ENCODE results near the gene CBLIF. TPM values are rescaled to one million over a fixed set of nuclear protein-coding genes. Genes with fewer than 3 reads are reported as not detected.

CBLIF gene
- total RNA-seq, 1 experiment from 2014 or later = not detected

DNA sequence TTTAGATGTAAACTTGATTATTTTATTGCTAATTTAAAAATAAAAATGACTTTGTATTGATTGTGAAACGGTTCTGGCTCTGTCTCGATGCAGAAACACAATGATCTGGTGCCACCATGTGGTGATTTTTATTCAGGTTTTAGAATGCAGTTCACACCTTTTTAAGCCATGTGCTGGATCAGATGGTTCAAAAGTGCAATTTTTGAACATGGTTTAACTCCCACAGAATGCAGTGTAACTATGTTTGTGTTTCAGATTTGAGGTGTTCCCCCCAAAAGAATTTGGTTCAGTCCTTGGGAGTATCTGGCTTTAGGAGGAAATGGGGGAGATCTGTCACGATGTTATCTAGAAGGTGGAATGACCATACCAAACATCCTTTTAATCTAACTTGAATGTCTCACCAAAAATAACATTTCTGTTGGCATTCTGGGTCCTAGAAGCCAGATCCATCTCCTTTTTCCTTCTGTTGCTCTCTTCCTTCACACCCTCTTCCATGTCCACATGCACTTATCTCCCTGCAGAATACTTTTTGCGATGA is 42.6 kb downstream of the CBLIF start:
- peaks cover 8% of the 10 kb centered on the region; the same call in 1 of the 2 replicates for H3K36me3 ChIP-seq (ENCODE audit: control insufficient read depth, insufficient read depth, low read length)
- H3K4me3 ChIP-seq (ENCODE audit: low read depth, low read length) = no peak overlapping the region
- DNase-seq = peak in 1 of 2 experiments; percentile 68
- no peaks in the 10 kb centered on the region for H3K27me3 ChIP-seq (replicated peaks; ENCODE audit: control insufficient read depth, insufficient read depth, low read length)
- TF ChIP-seq, protein P1, sequence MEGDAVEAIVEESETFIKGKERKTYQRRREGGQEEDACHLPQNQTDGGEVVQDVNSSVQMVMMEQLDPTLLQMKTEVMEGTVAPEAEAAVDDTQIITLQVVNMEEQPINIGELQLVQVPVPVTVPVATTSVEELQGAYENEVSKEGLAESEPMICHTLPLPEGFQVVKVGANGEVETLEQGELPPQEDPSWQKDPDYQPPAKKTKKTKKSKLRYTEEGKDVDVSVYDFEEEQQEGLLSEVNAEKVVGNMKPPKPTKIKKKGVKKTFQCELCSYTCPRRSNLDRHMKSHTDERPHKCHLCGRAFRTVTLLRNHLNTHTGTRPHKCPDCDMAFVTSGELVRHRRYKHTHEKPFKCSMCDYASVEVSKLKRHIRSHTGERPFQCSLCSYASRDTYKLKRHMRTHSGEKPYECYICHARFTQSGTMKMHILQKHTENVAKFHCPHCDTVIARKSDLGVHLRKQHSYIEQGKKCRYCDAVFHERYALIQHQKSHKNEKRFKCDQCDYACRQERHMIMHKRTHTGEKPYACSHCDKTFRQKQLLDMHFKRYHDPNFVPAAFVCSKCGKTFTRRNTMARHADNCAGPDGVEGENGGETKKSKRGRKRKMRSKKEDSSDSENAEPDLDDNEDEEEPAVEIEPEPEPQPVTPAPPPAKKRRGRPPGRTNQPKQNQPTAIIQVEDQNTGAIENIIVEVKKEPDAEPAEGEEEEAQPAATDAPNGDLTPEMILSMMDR (IDR thresholded peaks at IDR 0.05; ENCODE audit: insufficient read depth in 1 of 2, low read depth in 1 of 2, low read length in 1 of 2, severe bottlenecking in 1 of 2, unreplicated experiment in 1 of 2) = peak; percentile 60 to 68
- Mint-ChIP-seq H3K4me1 (ENCODE audit: low read depth, unreplicated experiment) (peaks cover 19% of the 10 kb centered on the region), H3K27me3 (ENCODE audit: insufficient read depth, unreplicated experiment) (no peaks in the 10 kb centered on the region), H3K27ac (ENCODE audit: unreplicated experiment) (no peak overlapping the region), H3K4me3 (ENCODE audit: unreplicated experiment) (no peak overlapping the region), H3K36me3 (ENCODE audit: insufficient read depth, unreplicated experiment) (peaks cover 96% of the 10 kb centered on the region), H3K9me3 (ENCODE audit: unreplicated experiment) (no peaks in the 10 kb centered on the region)
- intact Hi-C loops (cut with micrococcal nuclease; ENCODE audit: unreplicated experiment) = loop anchor here (1.0 to 2.0 kb wide), 5 partner anchors 26 to 266 kb away; partner anchors contain the start of gene PATL1
- BruUV-seq (replicated peaks) = no TSS peak
- H3K9me3 ChIP-seq = no peaks in the 10 kb centered on the region
- ChIA-PET POLR2A (no interaction called here), CTCF (no interaction called here)
- H3K4me1 ChIP-seq = 0 out of 2 replicates have a peak, but pooled peaks cover 9% of the 10 kb centered on the region

DNA sequence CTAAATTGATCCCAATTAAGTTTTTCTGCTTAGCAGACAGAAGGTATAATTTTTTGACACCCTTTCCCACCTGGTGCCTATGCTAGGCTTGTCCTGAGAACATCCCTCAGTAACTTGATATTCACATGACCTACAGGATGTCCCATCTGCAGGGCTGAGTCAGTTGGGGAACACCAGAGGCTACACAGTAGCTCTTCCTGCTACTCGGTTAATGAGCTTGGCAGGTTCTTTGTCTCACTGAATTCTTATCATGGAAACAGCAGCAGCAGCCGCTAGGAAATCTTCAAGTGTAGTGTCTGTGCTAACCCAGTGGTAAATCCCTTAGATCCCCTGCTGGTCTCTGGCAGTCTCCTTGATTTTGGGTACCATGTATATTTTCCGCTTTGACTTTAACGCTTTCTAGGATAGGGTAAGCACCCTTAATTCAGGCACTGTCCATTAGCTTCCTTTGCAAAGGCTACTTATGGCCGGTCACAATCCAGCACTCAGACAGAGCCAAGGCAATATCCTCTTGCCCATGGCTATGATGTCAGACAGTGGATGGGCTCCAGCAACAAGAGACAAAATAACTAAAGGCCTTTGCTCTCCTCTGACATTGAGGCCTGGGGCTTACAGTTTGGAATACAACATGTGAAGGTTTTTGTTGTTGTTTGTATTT is 43.2 kb downstream of the CBLIF start:
- no TSS peak for BruUV-seq (replicated peaks)
- no peak overlapping the region for H3K27ac Mint-ChIP-seq (ENCODE audit: unreplicated experiment)
- POLR2A ChIA-PET = interaction anchor here (0.6 kb wide), 1 partner anchor 35 kb away, joined by 3 read pairs; no protein-coding TSS in a partner anchor

DNA sequence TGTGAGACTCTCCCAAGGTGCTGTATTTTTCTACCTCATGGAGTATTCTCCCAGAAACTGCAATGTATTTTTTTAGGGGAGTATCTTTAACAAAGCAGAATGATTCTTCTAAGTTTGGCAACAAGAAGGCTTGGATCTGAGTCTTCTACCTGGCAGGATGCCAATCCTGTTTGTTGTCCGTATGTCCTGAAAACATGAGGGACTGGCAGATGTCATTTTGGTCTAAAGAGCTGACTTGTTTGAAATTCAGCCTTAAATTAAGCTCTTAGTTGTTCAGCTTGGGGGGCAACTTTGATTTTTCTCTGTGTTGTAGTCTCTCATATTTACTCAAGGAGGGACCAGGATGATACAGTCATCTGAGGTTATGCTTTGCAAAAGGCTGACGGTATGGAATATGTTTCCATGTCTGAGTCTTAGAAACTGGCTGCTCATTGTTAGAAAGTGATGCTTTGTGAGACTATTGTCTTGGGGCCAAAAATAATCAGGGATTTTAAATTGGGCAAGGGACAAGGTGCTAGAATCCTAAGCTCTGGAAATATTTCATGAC is 44.1 kb downstream of the CBLIF start:
- TF ChIP-seq, protein P1 (IDR thresholded peaks at IDR 0.05; ENCODE audit: insufficient read depth in 1 of 2, low read depth in 1 of 2, low read length in 1 of 2, severe bottlenecking in 1 of 2, unreplicated experiment in 1 of 2) = no peak
- no peaks in the 10 kb centered on the region for H3K9me3 Mint-ChIP-seq (ENCODE audit: unreplicated experiment)
- Histone ChIP-seq H3K27me3 (replicated peaks; ENCODE audit: control insufficient read depth, insufficient read depth, low read length) (no peaks in the 10 kb centered on the region), H3K4me3 (ENCODE audit: low read depth, low read length) (no peak overlapping the region), H3K36me3 (ENCODE audit: control insufficient read depth, insufficient read depth, low read length) (peaks cover 5% of the 10 kb centered on the region; the same call in 1 of the 2 replicates), H3K9me3 (no peaks in the 10 kb centered on the region), H3K4me1 (0 out of 2 replicates have a peak, but pooled peaks cover 4% of the 10 kb centered on the region)
- DNase-seq = no peak
- H3K4me1 Mint-ChIP-seq (ENCODE audit: low read depth, unreplicated experiment) = peaks cover 9% of the 10 kb centered on the region
- H3K27ac Mint-ChIP-seq (ENCODE audit: unreplicated experiment) = peak overlapping the region; percentile 68
- H3K4me3 Mint-ChIP-seq (ENCODE audit: unreplicated experiment) = no peak overlapping the region
- ChIA-PET CTCF (interaction anchor here (0.6 kb wide), 1 partner anchor 101 kb away, joined by 3 read pairs; no protein-coding TSS in a partner anchor), POLR2A (interaction anchor here (0.7 kb wide), 1 partner anchor 9 kb away, joined by 3 read pairs; the partner anchor contains the start of gene MRPL16)
- no TSS peak for BruUV-seq (replicated peaks)
- intact Hi-C loops (cut with micrococcal nuclease; ENCODE audit: unreplicated experiment) = no loop called here
- peaks cover 96% of the 10 kb centered on the region for H3K36me3 Mint-ChIP-seq (ENCODE audit: insufficient read depth, unreplicated experiment)
- no peaks in the 10 kb centered on the region for H3K27me3 Mint-ChIP-seq (ENCODE audit: insufficient read depth, unreplicated experiment)

More for the DNA sequence above, 43.2 kb downstream of the CBLIF start:
- CTCF ChIA-PET = no interaction called here
- H3K4me3 ChIP-seq (ENCODE audit: low read depth, low read length) = no peak overlapping the region
- Mint-ChIP-seq H3K4me1 (ENCODE audit: low read depth, unreplicated experiment) (peaks cover 18% of the 10 kb centered on the region), H3K4me3 (ENCODE audit: unreplicated experiment) (no peak overlapping the region), H3K9me3 (ENCODE audit: unreplicated experiment) (no peaks in the 10 kb centered on the region), H3K27me3 (ENCODE audit: insufficient read depth, unreplicated experiment) (no peaks in the 10 kb centered on the region), H3K36me3 (ENCODE audit: insufficient read depth, unreplicated experiment) (peaks cover 96% of the 10 kb centered on the region)
- no peaks in the 10 kb centered on the region for H3K27me3 ChIP-seq (replicated peaks; ENCODE audit: control insufficient read depth, insufficient read depth, low read length)
- H3K36me3 ChIP-seq (ENCODE audit: control insufficient read depth, insufficient read depth, low read length) = peaks cover 8% of the 10 kb centered on the region; the same call in 1 of the 2 replicates
- TF ChIP-seq, protein P1 (IDR thresholded peaks at IDR 0.05; ENCODE audit: insufficient read depth in 1 of 2, low read depth in 1 of 2, low read length in 1 of 2, severe bottlenecking in 1 of 2, unreplicated experiment in 1 of 2) = no peak
- intact Hi-C loops (cut with micrococcal nuclease; ENCODE audit: unreplicated experiment) = loop anchor here (1.0 to 2.0 kb wide), 5 partner anchors 25 to 265 kb away; partner anchors contain the start of gene PATL1
- DNase-seq = no peak
- H3K9me3 ChIP-seq = no peaks in the 10 kb centered on the region
- 0 out of 2 replicates have a peak, but pooled peaks cover 8% of the 10 kb centered on the region for H3K4me1 ChIP-seq

Measured in Caco-2 (cell line).